GM19452 (cell line): ENCODE measurements around the gene DMTF1.
A peak's percentile ranks its signal among the peaks of the same experiment; 100 is the strongest.

Experiments
- ATAC-seq: cut with Tn5 transposase; IDR thresholded peaks from one replicate; pipeline ENCODE4 v1.9.1; 2021; ENCODE audit not compliant: unreplicated experiment

Gene DMTF1

GRCh38 chr7:87144173-87144657 lies 8.0 kb upstream of the DMTF1 start:
- ATAC-seq = peak; percentile 95

DNA sequence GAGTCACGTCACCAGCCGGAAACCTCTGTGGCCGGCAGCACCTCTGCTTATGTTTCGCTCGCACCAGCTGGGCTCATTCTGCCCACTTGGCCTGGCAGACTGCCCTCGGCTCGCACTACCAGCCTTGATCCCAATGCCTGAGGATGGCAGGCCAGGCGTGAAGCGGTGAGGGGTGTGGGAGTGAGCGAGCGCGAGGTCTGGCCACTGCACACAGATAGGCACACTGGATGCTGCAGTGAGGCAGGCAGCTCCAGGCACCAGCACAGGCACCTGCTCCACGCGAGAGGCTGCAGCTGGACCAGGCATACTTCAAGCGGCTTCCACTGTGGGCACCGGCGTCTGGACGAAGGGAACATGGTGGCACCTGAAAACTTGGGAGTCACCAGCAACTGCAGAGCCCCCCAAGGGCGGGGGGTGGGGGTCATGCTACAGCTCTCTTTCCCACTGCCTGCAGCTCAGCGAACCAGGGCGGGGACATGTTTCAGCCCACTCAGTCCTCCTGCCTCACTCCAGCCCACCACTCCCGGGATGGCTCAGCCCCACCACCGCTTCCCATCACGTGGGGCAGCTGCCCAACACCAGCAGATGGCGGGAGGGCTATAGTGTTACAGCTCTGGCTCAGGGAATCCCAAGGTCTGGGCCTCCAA lies 5.4 kb upstream of the DMTF1 start:
- no peak for ATAC-seq

- no peak for ATAC-seq
Observed at GRCh38 chr7:87147500-87147899, 4.8 kb upstream of the DMTF1 start.

DNA sequence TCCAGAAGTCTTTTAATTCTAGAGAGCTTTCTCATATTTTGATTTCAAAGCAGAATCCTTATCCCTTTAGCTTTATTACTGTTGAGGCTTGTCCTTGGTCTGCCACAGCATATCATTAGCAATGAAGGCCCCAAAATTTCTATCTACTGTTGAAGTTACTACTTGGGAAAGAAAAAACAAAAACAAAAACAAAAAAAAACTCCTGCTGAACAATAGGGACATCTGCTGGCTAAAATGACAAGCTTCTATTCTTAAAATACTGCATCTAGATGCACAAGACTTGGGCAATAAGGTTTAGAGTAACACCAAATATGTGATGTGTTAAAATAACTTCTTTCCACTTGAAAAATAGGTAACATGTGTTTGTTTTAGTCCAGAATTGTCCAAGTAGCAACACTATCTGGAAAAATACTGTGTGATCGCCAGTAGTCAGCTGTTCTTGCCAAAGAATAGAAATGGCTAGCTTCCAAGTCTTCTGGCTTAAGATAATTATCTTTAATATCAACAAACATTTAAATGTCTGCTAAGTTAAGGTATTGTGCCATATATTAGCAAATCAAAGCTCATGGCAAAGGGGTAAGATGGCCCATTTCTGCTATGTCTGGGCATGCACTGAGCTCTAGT lies 3.8 kb upstream of the DMTF1 start:
- no peak for ATAC-seq

DNA sequence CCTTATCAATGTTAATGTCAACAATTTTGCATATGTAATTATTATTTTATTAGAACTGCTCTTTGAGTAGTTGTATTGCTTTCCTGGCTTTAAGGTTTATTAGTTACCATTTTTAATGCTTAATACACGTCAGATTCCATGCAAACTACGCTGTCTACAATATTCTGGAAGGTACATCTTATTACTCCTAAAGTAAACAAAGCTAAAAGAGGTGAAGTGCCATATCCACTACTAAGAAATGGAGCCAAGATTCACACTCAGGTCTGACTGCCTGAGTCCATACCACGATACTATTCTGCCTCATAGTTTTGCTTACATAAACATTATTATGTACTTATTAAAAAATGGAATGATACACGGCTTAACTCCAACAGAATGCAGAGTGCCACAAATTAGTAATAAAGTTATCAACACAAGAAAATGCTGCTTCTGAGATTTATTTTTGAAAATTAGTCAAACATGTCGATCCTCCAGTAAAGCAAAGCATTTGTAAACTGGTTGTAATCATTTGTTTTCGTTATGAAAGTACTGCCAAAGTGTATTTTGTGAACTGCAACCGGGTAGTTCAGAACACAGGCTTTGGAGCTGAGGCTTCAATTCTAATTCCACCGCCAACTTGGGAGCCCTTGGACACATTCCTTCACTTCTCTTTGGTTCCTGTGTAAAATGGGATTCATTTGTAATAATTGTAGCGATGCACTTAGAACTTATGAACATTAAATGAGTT lies 1.1 kb upstream of the DMTF1 start:
- ATAC-seq = no peak

- peak; percentile 27 for ATAC-seq
Observed at GRCh38 chr7:87151729-87152111, 533 bp upstream of the DMTF1 start.

DNA sequence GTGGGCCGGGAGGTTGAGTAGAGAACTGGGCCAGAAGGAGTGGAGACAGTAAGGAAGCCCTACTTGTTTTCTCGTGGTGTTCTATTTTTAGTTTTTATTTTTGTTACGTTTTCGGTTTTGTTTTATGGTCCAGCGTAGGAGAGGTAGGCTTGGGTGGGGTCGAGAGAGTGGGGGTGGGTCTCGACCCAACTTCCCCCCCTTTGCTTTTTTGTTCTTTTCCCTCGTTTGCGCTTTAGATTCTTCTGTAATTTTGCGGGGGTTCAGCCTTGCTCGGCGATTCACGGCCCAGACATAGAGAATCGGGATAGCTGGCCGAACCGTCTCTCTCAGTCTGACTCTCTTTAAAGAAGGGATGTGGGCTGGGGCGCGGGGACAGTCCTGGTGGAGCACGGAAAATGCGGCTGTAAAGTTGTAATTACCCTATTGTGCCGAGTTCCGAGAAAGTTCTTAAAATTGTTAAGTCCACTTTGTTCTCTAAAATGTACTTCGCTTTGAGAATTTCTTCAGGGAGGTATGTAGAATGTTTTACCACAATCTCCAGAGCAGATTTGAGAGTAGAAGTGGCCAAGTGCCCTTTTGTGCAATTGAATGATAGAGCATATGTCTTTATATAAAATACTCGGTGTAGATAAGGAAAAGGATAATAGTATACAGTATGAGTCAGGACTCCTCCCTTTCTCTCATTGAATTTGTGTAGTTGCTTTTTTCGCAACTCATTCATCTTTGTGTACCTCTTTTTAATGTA lies 816 bp downstream of the DMTF1 start:
- ATAC-seq = peak; percentile 5

- no peak for ATAC-seq
Observed at GRCh38 chr7:87154166-87154565, 1.9 kb downstream of the DMTF1 start.

GRCh38 chr7:87154569-87154968 lies 2.3 kb downstream of the DMTF1 start:
- no peak for ATAC-seq

DNA sequence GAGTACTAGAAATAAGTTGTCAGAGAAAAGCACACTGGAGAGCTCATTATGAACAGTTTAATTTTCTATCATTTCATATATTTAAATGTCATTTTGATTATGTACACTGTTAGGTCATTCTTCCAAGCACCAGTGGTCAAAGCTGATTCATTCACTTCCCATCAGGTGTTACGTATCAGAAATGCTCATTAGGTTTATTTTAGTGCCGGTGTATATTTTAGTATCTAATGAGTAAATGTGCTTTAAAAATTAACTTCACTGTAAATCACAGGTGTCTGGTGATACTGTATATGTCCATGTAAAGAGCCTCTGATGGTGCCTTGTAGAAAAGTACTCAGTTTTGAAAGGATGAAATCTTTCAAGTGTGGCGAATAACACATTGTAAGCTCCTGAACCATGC lies 3.5 kb downstream of the DMTF1 start:
- no peak for ATAC-seq

DNA sequence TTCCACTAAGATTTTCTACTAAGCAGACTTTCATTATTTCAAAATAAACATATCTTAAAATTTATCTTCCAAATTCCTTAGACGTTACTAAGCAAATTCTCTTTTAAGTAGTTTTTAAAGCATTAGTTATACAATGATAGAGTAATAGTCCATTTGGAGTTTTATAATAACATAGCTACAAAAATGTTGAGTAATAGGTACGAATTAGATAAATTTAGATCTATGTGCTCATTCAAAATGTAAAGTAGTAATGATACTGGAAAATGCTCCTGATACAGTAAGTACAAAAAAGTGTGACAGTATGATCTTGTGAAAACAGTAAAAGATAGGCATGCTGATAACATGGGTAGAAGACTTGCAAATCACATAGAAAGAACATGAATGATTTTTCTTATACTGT lies 4.5 kb downstream of the DMTF1 start:
- no peak for ATAC-seq

- ATAC-seq = no peak
Observed at GRCh38 chr7:87159538-87159937, 7.3 kb downstream of the DMTF1 start.

GRCh38 chr7:87164433-87164832 lies 12.2 kb downstream of the DMTF1 start:
- ATAC-seq = no peak

DNA sequence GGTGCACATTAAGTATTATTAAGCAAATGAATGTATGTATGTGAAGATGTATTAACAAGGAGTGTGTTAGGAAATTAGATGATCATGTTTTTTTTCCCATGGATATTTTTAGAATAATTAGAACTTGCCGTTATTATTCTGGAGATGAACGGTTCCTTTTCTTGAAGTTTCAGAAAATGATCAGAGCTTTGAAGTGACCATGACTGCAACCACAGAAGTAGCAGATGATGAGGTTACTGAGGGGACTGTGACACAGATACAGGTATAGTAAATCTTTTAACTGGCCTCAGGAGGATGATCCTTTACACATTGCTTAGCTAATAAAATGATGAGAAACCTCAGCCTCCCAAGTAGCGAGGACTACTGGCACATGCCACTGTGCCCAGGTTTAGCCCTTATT lies 18.6 kb downstream of the DMTF1 start:
- ATAC-seq = no peak

DNA sequence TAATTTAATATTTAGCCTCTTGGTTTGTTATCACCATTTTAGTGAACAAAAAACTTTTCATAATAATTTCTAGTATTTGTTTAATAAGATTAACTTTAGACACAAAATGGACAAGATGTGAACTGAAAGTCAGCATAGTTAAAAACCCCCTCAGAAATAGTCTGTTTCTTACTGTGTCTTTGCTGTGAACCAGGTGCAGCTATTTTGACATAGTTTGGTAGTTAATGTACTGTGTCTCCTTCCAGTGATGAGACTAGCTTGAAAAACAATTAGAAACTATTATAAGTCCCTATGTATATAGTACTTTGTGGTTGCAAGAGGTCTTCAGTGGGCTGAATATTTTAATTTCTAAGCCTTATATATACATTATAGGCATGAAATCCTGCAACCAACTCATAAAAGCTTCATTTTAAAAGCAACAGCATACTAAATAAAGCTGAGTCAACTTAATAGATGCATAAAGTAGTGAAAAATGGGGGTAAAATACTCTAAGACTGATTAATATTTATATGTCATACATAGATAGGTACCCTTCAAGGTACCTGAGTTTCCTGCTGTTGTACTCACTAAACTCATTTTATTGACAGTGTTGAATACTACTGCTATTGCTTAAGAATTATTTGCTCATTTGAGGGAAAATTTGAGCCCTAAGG lies 19.2 kb downstream of the DMTF1 start:
- no peak for ATAC-seq

DNA sequence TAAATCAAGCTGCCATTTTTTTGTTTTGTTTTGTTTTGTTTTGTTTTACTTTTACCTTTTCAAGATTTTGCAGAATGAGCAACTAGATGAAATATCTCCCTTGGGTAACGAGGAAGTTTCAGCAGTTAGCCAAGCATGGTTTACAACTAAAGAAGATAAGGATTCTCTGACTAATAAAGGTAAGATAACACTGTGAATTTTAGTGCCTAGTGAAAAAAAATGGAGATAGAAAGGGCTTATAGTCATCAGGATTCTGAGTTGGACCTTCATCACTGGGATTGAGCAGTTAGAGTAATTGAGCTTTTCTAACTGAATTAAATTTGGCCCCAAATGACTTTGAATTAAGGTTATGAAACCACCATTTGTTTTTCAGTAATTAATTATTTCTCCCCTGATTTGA lies 21.2 kb downstream of the DMTF1 start:
- no peak for ATAC-seq

DNA sequence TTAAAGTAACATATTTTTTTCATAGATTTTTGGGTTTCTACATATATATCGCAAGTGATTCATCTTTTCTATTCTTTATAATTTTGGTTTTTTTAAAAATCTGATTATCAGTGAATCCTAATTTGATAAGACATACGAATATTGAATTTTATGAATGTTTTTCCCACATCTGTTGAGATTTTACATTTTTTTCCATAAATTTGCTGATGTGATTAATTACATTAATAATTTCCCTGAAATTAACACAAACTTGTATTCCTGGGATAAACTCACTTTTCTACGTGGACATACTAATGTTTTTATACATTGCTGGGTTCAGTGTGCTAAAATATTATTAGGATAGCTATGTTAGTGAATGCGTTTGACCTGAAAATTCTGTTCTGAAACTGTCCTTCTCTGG lies 26.1 kb downstream of the DMTF1 start:
- ATAC-seq = no peak

GRCh38 chr7:87179180-87179579 lies 26.9 kb downstream of the DMTF1 start:
- ATAC-seq = no peak

- no peak for ATAC-seq
Observed at GRCh38 chr7:87187120-87187519, 34.9 kb downstream of the DMTF1 start.

GRCh38 chr7:87188930-87189329 lies 36.7 kb downstream of the DMTF1 start:
- no peak for ATAC-seq

DNA sequence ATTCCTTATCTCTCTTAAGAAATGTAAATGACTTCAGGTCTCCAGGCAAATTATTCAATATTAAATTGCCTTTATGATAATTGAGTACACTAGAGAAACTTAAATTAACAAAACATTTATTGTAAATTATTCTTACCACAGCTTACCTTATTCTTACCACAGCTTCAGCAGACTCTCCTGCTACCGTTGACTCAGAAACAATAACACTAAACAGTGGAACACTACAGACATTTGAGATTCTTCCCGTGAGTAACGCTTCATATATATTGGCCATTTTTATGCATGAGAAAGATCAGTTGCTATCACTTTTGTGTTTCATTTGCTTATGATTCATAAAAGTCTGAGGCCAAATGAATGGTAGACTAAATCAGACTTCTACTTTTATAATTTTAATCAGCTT lies 38.5 kb downstream of the DMTF1 start:
- ATAC-seq = no peak
